LNCAP (cell line): Measurements from ENCODE around the gene MYEF2.

Experiments used
- CTCF ChIP-seq: fragments of 450-650 bp; IDR thresholded peaks from 2 replicates; pipeline ENCODE4 v1.5.1; 2017; ENCODE audit warnings: mild to moderate bottlenecking

Gene MYEF2

GRCh38 chr15:48176957-48177356 lies 1.1 kb downstream of the MYEF2 start:
- TF ChIP-seq CTCF = no peak

GRCh38 chr15:48176112-48176511 lies 2.0 kb downstream of the MYEF2 start:
- no peak for TF ChIP-seq CTCF

- no peak for TF ChIP-seq CTCF
These were observed 3.0 kb downstream of the MYEF2 start for GRCh38 chr15:48175126-48175525.

GRCh38 chr15:48170981-48171380 lies 7.1 kb downstream of the MYEF2 start:
- no peak for TF ChIP-seq CTCF

GRCh38 chr15:48168616-48169015 lies 9.5 kb downstream of the MYEF2 start:
- no peak for TF ChIP-seq CTCF

GRCh38 chr15:48153526-48153925 lies 24.6 kb downstream of the MYEF2 start:
- TF ChIP-seq CTCF = no peak

- TF ChIP-seq CTCF = no peak
These were observed 28.2 kb downstream of the MYEF2 start for GRCh38 chr15:48149858-48150257.

GRCh38 chr15:48147358-48147757 lies 30.7 kb downstream of the MYEF2 start:
- TF ChIP-seq CTCF = no peak
